IMR-90 (cell line): Measurements from ENCODE around the gene DBNDD1. TPM values are rescaled to one million over a fixed set of nuclear protein-coding genes. Genes with fewer than 3 reads are reported as not detected.
"Not testable (repeated sequence)": the region's sequence is repeated elsewhere in the genome, so short reads cannot be mapped to it uniquely, and the experiment has no call there.

Experiments
- ATAC-seq: fragments of 200-7000 bp; cut with Tn5 transposase; 2 replicates; pipeline ENCODE4 v1.9.1; 2020; ENCODE audit warnings: low read depth, mild to moderate bottlenecking, moderate library complexity
- BruUV-seq: library from RNA; stranded (reverse); fragments of 400-500 nt; replicated peaks from 2 replicates; lab custom pipeline; 2021; lab: Mats Ljungman, UMichigan
- CTCF ChIA-PET: fragments of 300-600 bp; formaldehyde crosslinking; extraction: SDS; loops from one replicate; lab custom pipeline; 2021; ENCODE audit warnings: antibody characterized with exemption; lab: Yijun Ruan, JAX
- POLR2A ChIA-PET: fragments of 300-600 bp; sonication (Branson Sonifier 250); formaldehyde crosslinking; loops from one replicate; lab custom pipeline; 2022; ENCODE audit warnings: antibody characterized with exemption; ENCODE audit not compliant: unreplicated experiment; lab: Charles Lee
- DNase-seq: peaks from one replicate; pipeline ENCODE4 v3.0.0; 2013
- H2AFZ ChIP-seq: replicated peaks from 2 replicates; pipeline ENCODE3; 2013; ENCODE audit warnings: low read length, mild to moderate bottlenecking; ENCODE audit not compliant: poor library complexity
- H2AK5ac ChIP-seq: 2 replicates; pipeline ENCODE4 v1.6.1; 2013; ENCODE audit warnings: low read depth, low read length, inconsistent platforms
- H2AK9ac ChIP-seq: replicated peaks from 2 replicates; pipeline ENCODE3; 2013; ENCODE audit warnings: mild to moderate bottlenecking, low read depth, low read length, moderate library complexity; ENCODE audit not compliant: poor library complexity
- H2BK120ac ChIP-seq: 2 replicates; pipeline ENCODE4 v1.6.1; 2013; ENCODE audit warnings: low read depth, low read length, inconsistent platforms
- H2BK15ac ChIP-seq: 3 replicates; pipeline ENCODE4 v1.6.1; 2013; ENCODE audit warnings: low read depth, low read length, inconsistent platforms
- H2BK20ac ChIP-seq: 2 replicates; pipeline ENCODE4 v1.6.1; 2013; ENCODE audit warnings: low read depth, mild to moderate bottlenecking, inconsistent platforms, low read length, moderate library complexity
- H2BK5ac ChIP-seq: 2 replicates; pipeline ENCODE4 v1.6.1; 2013; ENCODE audit warnings: mild to moderate bottlenecking, low read depth, low read length, inconsistent platforms; ENCODE audit not compliant: poor library complexity, severe bottlenecking
- H3K14ac ChIP-seq: replicated peaks from 2 replicates; pipeline ENCODE4 v1.6.1; 2013; ENCODE audit warnings: low read depth, low read length, inconsistent platforms
- H3K18ac ChIP-seq: 2 replicates; pipeline ENCODE4 v1.6.1; 2013; ENCODE audit warnings: low read depth, low read length, control low read depth
- H3K23ac ChIP-seq: 2 replicates; pipeline ENCODE4 v1.6.1; 2013; ENCODE audit warnings: low read depth, low read length, inconsistent platforms
- H3K27ac ChIP-seq: 2 replicates; pipeline ENCODE4 v1.5.1; 2013; ENCODE audit warnings: mild to moderate bottlenecking, control low read depth, low read length; ENCODE audit not compliant: insufficient read depth
- H3K27me3 ChIP-seq: 2 replicates; pipeline ENCODE4 v1.6.1; 2013; ENCODE audit warnings: low read length; ENCODE audit not compliant: control insufficient read depth, insufficient read depth
- H3K36me3 ChIP-seq: 2 replicates; pipeline ENCODE4 v1.6.1; 2013; ENCODE audit warnings: low read length, mixed read lengths; ENCODE audit not compliant: control insufficient read depth, insufficient read depth
- H3K4ac ChIP-seq: 2 replicates; pipeline ENCODE4 v1.6.1; 2013; ENCODE audit warnings: low read depth, low read length, inconsistent platforms
- H3K4me1 ChIP-seq: 2 replicates; pipeline ENCODE4 v1.6.1; 2013; ENCODE audit warnings: low read length, mixed read lengths; ENCODE audit not compliant: control insufficient read depth, insufficient read depth
- H3K4me2 ChIP-seq: 2 replicates; pipeline ENCODE4 v1.6.1; 2013; ENCODE audit warnings: low read depth, mild to moderate bottlenecking, control low read depth, low read length, moderate library complexity
- H3K4me3 ChIP-seq: 2 replicates; pipeline ENCODE4 v1.5.1; 2013; ENCODE audit warnings: low read depth, mild to moderate bottlenecking, control low read depth, low read length, moderate library complexity; ENCODE audit not compliant: insufficient read depth
- H3K56ac ChIP-seq: 2 replicates; pipeline ENCODE4 v1.6.1; 2013; ENCODE audit warnings: low read length, inconsistent platforms; ENCODE audit not compliant: insufficient read depth; ENCODE audit errors: extremely low read depth
- H3K79me1 ChIP-seq, 2 experiments: 2 replicates each; pipeline ENCODE4 v1.6.1; 2013; ENCODE audit warnings: low read length in 2 of 2, inconsistent platforms in 1 of 2, low read depth in 1 of 2
- H3K9ac ChIP-seq: 2 replicates; pipeline ENCODE4 v1.6.1; 2013; ENCODE audit warnings: low read depth, low read length, control low read depth
- H3K9me1 ChIP-seq: 2 replicates; pipeline ENCODE4 v1.6.1; 2013; ENCODE audit warnings: low read length, inconsistent platforms; ENCODE audit not compliant: insufficient read depth
- H3K9me3 ChIP-seq: 2 replicates; pipeline ENCODE4 v1.6.1; 2013; ENCODE audit warnings: low read length; ENCODE audit not compliant: control insufficient read depth, insufficient read depth
- H4K20me1 ChIP-seq: 2 replicates; pipeline ENCODE4 v1.6.1; 2013; ENCODE audit warnings: low read length, inconsistent platforms; ENCODE audit not compliant: insufficient read depth
- H4K5ac ChIP-seq: 2 replicates; pipeline ENCODE4 v1.6.1; 2013; ENCODE audit warnings: mild to moderate bottlenecking, low read depth, low read length, control low read depth
- H4K8ac ChIP-seq, 2 experiments: 2 replicates each; pipeline ENCODE4 v1.6.1; 2013; ENCODE audit warnings: low read depth in 2 of 2, low read length in 2 of 2, control low read depth in 1 of 2, inconsistent platforms in 1 of 2
- H4K91ac ChIP-seq: 2 replicates; pipeline ENCODE4 v1.6.1; 2013; ENCODE audit warnings: low read depth, low read length, inconsistent platforms; ENCODE audit not compliant: insufficient read depth
- BHLHE40 ChIP-seq: fragments of 150-350 bp; IDR thresholded peaks from 2 replicates; pipeline ENCODE4 v1.6.1; 2016; ENCODE audit warnings: mild to moderate bottlenecking, low read depth, low read length
- CEBPB ChIP-seq: IDR thresholded peaks from 2 replicates; pipeline ENCODE4 v1.6.1; 2012; ENCODE audit warnings: low read depth, low read length, improper control_type of control experiment
- ELK1 ChIP-seq: fragments of 150-350 bp; IDR thresholded peaks from 2 replicates; pipeline ENCODE4 v1.6.1; 2016; ENCODE audit warnings: low read depth, mild to moderate bottlenecking, low read length, moderate library complexity, borderline replicate concordance
- MAZ ChIP-seq: IDR thresholded peaks from 2 replicates; pipeline ENCODE4 v1.6.1; 2012; ENCODE audit warnings: low read depth, mild to moderate bottlenecking, low read length, improper control_type of control experiment, moderate library complexity, borderline replicate concordance
- SMC3 ChIP-seq: fragments of 150-350 bp; IDR thresholded peaks from 2 replicates; pipeline ENCODE4 v1.6.1; 2016; ENCODE audit warnings: low read depth, mild to moderate bottlenecking, antibody characterized with exemption, low read length, moderate library complexity
- WGBS, 2 experiments: methylation state at CpG; one replicate each; pipeline versions ENCODE4 v1.1.5 to v1.1.7; 2013; ENCODE audit warnings: missing lambda C conversion rate in 2 of 2; ENCODE audit not compliant: insufficient read length in 1 of 2; ENCODE audit errors: extremely low coverage in 2 of 2; 5-methylcytosine and 5-hydroxymethylcytosine counted together
- dilution Hi-C: fragments of 300-500 bp; cut with HindIII; formaldehyde crosslinking; loops from one replicate; pipeline ENCODE4 v1.14.3; 2018; ENCODE audit warnings: low sequenced_read_pairs; ENCODE audit not compliant: unreplicated experiment
- in situ Hi-C: fragments of 300-500 bp; cut with MboI; formaldehyde crosslinking; loops from 3 replicates; pipeline ENCODE4 v1.14.3; 2019; ENCODE audit warnings: low sequenced_read_pairs, inconsistent platforms, mixed read lengths
- intact Hi-C: fragments of 100-400 bp; cut with micrococcal nuclease; formaldehyde crosslinking; loops from 2 replicates; pipeline ENCODE4 v1.10.0; 2022
- polyA plus RNA-seq, 3 experiments: library from polyadenylated mRNA; depleted of rRNA; stranded (reverse); fragments of >200 nt; gene quantifications; 2 replicates each; pipeline ENCODE4 v1.2.3, GENCODE V29; 2012; ENCODE audit warnings: low replicate concordance in 1 of 3
- total RNA-seq: library from RNA; depleted of rRNA; stranded (reverse); fragments of >200 nt; gene quantifications from 2 replicates; pipeline ENCODE4 v1.2.3, GENCODE V29; 2012

DBNDD1 gene
- total and polyA plus RNA-seq, 2 of the 4 experiments (the other 2 are of a cell fraction): 3.4 to 23.0 TPM

GRCh38 chr16:90057738-90058173, 38.5 kb upstream of the DBNDD1 start:
- Histone ChIP-seq H3K27ac (peak overlapping the region; percentile 30; the same call in 1 of the 2 replicates), H3K9ac (no peak overlapping the region), H3K4me3 (no peak overlapping the region), H3K14ac (peak overlapping the region; percentile 77; the same call in 1 of the 2 replicates), H4K8ac (peak overlapping the region; percentile 26 to 85; a peak in 3 of 4 replicates), H4K20me1 (no peaks in the 10 kb centered on the region), H2BK20ac (no peak overlapping the region), H3K27me3 (no peaks in the 10 kb centered on the region), H4K91ac (no peak overlapping the region), H3K36me3 (no peaks in the 10 kb centered on the region), H3K4me2 (peak overlapping the region; percentile 46), H3K23ac (no peak overlapping the region), H3K56ac (no peak overlapping the region), H3K79me1 (no peaks in the 10 kb centered on the region), H3K18ac (peak overlapping the region; percentile 78), H3K4ac (no peak overlapping the region; the same call in 1 of the 2 replicates), H2AK9ac (peak overlapping the region; percentile 84), H3K9me1 (no peaks in the 10 kb centered on the region), H2BK120ac (peak overlapping the region; percentile 35), H3K4me1 (peaks cover 7% of the 10 kb centered on the region), H2AFZ (peak overlapping the region; percentile 93), H3K9me3 (peaks cover 9% of the 10 kb centered on the region), H2AK5ac (no peak overlapping the region), H2BK15ac (0 out of 3 replicates have a peak overlapping the region, but pooled peaks have one; percentile 15), H4K5ac (peak overlapping the region; percentile 52), H2BK5ac (peak overlapping the region; percentile 71)
- intact Hi-C loops (no loop called here), dilution Hi-C loops (no loop called here), in situ Hi-C loops (no loop called here)
- no TSS peak for BruUV-seq
- CTCF ChIA-PET: no interaction called here
- no CpG with 5 or more reads among the region's 8 CpGs for WGBS, 2 experiments
- peak; percentile 39; the same call in 1 of the 2 replicates for TF ChIP-seq MAZ
- TF ChIP-seq ELK1: no peak; the same call in 1 of the 2 replicates
- peak; percentile 89 for TF ChIP-seq CEBPB
- peak; percentile 99 for TF ChIP-seq BHLHE40
- no peak for TF ChIP-seq SMC3
- DNase-seq (peak; percentile 90), ATAC-seq (peak; percentile 92)
- POLR2A ChIA-PET: no interaction called here

- H3K9ac ChIP-seq, H3K4me1 ChIP-seq, in situ Hi-C loops, H3K4me2 ChIP-seq, POLR2A ChIA-PET, H3K9me3 ChIP-seq, dilution Hi-C loops, H4K91ac ChIP-seq, H3K18ac ChIP-seq, BruUV-seq, H2BK15ac ChIP-seq, H2BK20ac ChIP-seq, H3K23ac ChIP-seq, DNase-seq, ATAC-seq, H4K8ac ChIP-seq, H3K9me1 ChIP-seq, H3K4ac ChIP-seq, H3K14ac ChIP-seq, H4K5ac ChIP-seq, H3K79me1 ChIP-seq, H3K27ac ChIP-seq, H2BK5ac ChIP-seq, H2AK9ac ChIP-seq, H3K4me3 ChIP-seq, H4K20me1 ChIP-seq, H3K27me3 ChIP-seq, H2BK120ac ChIP-seq, H3K36me3 ChIP-seq, H2AK5ac ChIP-seq, intact Hi-C loops, H3K56ac ChIP-seq, H2AFZ ChIP-seq, CTCF ChIA-PET: not testable (repeated sequence)
- no CpG with 5 or more reads among the region's 15 CpGs for WGBS, 2 experiments
These were observed 37.3 kb upstream of the DBNDD1 start for GRCh38 chr16:90056521-90056920.
